ENCODE data around the gene SUPT6H. TPM values are rescaled to one million over a fixed set of nuclear protein-coding genes. Genes with fewer than 3 reads are reported as not detected.

SUPT6H gene
- total and polyA plus RNA-seq, 9 of the 15 experiments (the other 6 are each of a cell fraction or from before 2014, with no cell fraction given), result 1.7 to 77.7 (median 49.2) TPM

GRCh38 chr17:28716740-28717577, 55.0 kb downstream of the SUPT6H start:
- no peak for FAIRE-seq
- Histone ChIP-seq H3K4me2 (ENCODE audit: insufficient read depth, low read length) (no peak overlapping the region), H2AFZ (ENCODE audit: low read depth, low read length) (no peak overlapping the region)

More at GRCh38 chr17:28716740-28717577, 55.0 kb downstream of the SUPT6H start:
- H3K9ac ChIP-seq (ENCODE audit: insufficient read depth in 1 of 2, low read depth in 2 of 2, low read length in 2 of 2), result no peak overlapping the region; a peak in 1 of 4 replicates
- H3K4me1 ChIP-seq (replicated peaks in 1 of 2; ENCODE audit: control insufficient read depth in 2 of 2, insufficient read depth in 2 of 2, low read length in 2 of 2), result peaks cover 23 to 35% of the 10 kb centered on the region in 2 experiments
- no peak for ATAC-seq
- intact Hi-C loops (cut with micrococcal nuclease), result no loop called here
- WGBS (ENCODE audit: insufficient coverage, low coverage, missing lambda C conversion rate), result 78% methylated on average over 46 of the region's 63 CpGs
- ChIA-PET CTCF (ENCODE audit: low intra/inter-chr PET ratio) (no interaction called here), POLR2A (interaction anchor here (0.6 to 1.5 kb wide), 2 partner anchors 15 to 570 kb away, joined by 3 read pairs; no protein-coding TSS in a partner anchor)
- no peak overlapping the region for H3K4me3 ChIP-seq
- H4K20me1 ChIP-seq (replicated peaks; ENCODE audit: control insufficient read depth, insufficient read depth, low read length), result peaks cover 16% of the 10 kb centered on the region
- no peak for DNase-seq (ENCODE audit: extremely low read depth in 1 of 4, low spot score in 3 of 4)
- in situ Hi-C loops (cut with MboI), result no loop called here
- no TSS peak for BruUV-seq (replicated peaks)
- 0 out of 5 replicates have a peak, but pooled peaks cover 0 to 11% of the 10 kb centered on the region in 2 experiments for H3K27me3 ChIP-seq (ENCODE audit: control insufficient read depth in 2 of 2, insufficient read depth in 2 of 2, low read length in 2 of 2)
- no peak overlapping the region for H3K27ac ChIP-seq (ENCODE audit: extremely low read depth, low read depth, low read length)
- H3K36me3 ChIP-seq (ENCODE audit: control insufficient read depth, insufficient read depth, low read length), result peaks cover 19% of the 10 kb centered on the region
- no peaks in the 10 kb centered on the region for H3K9me1 ChIP-seq (ENCODE audit: control insufficient read depth, insufficient read depth, low read length)
- peaks cover 31% of the 10 kb centered on the region for H3K79me2 ChIP-seq (ENCODE audit: control insufficient read depth, insufficient read depth, low read length)
- H3K9me3 ChIP-seq (replicated peaks; ENCODE audit: control insufficient read depth, insufficient read depth, low read depth, low read length), result no peaks in the 10 kb centered on the region
- no peak for TF ChIP-seq HNRNPK (IDR thresholded peaks at IDR 0.05; ENCODE audit: low read depth, low read length, poor library complexity, severe bottlenecking)
- TF ChIP-seq PCBP1 (IDR thresholded peaks at IDR 0.05; ENCODE audit: low read depth, low read length, poor library complexity, severe bottlenecking), result peak; percentile 33
- peak; percentile 35; the same call in 1 of the 2 replicates for TF ChIP-seq ZBTB33 (CRISPR knock-in tag; IDR thresholded peaks at IDR 0.05)
- peak; percentile 36 for TF ChIP-seq FIP1L1 (IDR thresholded peaks at IDR 0.05; ENCODE audit: low read depth, low read length, poor library complexity, severe bottlenecking)

All from K562 (cell line).